Left ventricle myocardium inferior (tissue), 1 donor: Measurements from ENCODE around the gene KIAA2012. TPM values are rescaled to one million over a fixed set of nuclear protein-coding genes. Genes with fewer than 3 reads are reported as not detected.

Experiments used
- DNase-seq: peaks from one replicate; pipeline ENCODE4 v3.0.0-alpha.2; 2020
- H3K27ac ChIP-seq: fragments of 200-600 bp; replicated peaks from 2 replicates; pipeline ENCODE4 v1.8.0; 2021
- H3K27me3 ChIP-seq: fragments of 200-600 bp; 2 replicates; pipeline ENCODE4 v1.8.0; 2021; ENCODE audit warnings: low read depth
- H3K36me3 ChIP-seq: fragments of 200-600 bp; 2 replicates; pipeline ENCODE4 v1.8.0; 2021
- H3K4me1 ChIP-seq: fragments of 200-600 bp; 2 replicates; pipeline ENCODE4 v1.8.0; 2021
- H3K4me3 ChIP-seq: fragments of 200-600 bp; 2 replicates; pipeline ENCODE4 v1.8.0; 2021; ENCODE audit warnings: mild to moderate bottlenecking, moderate library complexity
- H3K9me3 ChIP-seq: fragments of 200-600 bp; replicated peaks from 2 replicates; pipeline ENCODE4 v1.8.0; 2021
- intact Hi-C: fragments of 100-400 bp; cut with micrococcal nuclease; formaldehyde crosslinking; loops from one replicate; pipeline ENCODE4 v1.11.0; 2022
- total RNA-seq: library from RNA; stranded (reverse); fragmentation: NEBNext Ultra II Directional; extraction: Animal tissue kit (Norgen Biotek cat#: 25700); gene quantifications from one replicate; pipeline ENCODE4 v1.2.1, GENCODE V29; 2021
- TF ChIP-seq, protein P1 (sequence below): fragments of 200-600 bp; IDR thresholded peaks from 2 replicates; pipeline ENCODE4 v1.8.0; 2021; ENCODE audit warnings: antibody characterized with exemption, mild to moderate bottlenecking, borderline replicate concordance
- donor health status: DM: no; HTN: yes; CAD: no; lungs with severe emphysema.

The KIAA2012 gene
- total RNA-seq, 1 donor from 2014 or later: not detected

DNA sequence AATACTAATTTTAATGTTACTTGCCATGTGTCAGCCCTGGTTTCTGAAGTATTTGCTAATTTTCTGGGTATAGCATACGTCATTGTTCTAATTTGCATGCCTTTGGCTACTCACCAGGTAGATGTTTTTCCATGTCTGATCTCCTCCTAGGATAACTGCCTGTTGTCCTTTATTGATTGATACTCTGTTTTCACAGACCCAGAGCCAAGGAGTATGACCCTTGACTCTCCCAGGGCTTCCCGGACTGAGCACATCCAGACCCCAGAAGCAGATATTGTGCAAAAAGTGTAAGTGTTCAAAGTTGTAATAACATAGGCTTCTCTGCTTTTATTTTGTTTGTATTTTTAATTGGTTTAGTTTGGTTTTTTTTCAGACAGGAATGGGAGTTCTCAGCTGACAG lies 111.5 kb downstream of the KIAA2012 start:
- intact Hi-C loops: no loop called here
- H3K27ac ChIP-seq: no peak overlapping the region
- TF ChIP-seq, protein P1, sequence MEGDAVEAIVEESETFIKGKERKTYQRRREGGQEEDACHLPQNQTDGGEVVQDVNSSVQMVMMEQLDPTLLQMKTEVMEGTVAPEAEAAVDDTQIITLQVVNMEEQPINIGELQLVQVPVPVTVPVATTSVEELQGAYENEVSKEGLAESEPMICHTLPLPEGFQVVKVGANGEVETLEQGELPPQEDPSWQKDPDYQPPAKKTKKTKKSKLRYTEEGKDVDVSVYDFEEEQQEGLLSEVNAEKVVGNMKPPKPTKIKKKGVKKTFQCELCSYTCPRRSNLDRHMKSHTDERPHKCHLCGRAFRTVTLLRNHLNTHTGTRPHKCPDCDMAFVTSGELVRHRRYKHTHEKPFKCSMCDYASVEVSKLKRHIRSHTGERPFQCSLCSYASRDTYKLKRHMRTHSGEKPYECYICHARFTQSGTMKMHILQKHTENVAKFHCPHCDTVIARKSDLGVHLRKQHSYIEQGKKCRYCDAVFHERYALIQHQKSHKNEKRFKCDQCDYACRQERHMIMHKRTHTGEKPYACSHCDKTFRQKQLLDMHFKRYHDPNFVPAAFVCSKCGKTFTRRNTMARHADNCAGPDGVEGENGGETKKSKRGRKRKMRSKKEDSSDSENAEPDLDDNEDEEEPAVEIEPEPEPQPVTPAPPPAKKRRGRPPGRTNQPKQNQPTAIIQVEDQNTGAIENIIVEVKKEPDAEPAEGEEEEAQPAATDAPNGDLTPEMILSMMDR: no peak

DNA sequence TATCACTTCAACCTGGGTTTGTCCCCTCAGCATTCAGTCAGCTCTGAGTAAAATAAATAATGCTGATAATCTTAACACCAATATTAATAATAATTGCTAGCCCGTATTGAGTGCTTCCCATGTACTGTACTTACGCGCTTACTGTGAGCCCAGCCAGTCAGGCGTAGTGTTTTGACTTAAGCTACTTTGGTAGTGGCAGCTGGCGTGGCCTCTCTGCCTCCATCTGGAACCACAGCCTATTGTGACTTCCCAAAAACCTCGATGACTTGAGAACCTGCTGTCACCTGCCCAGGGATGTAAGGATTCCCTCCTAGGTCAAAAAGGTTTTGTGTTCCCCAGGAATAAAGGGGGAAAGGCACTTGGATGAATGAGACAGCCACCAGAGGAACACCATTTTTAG lies 112.1 kb downstream of the KIAA2012 start:
- intact Hi-C loops: no loop called here
- Histone ChIP-seq H3K27ac (no peak overlapping the region), H3K27me3 (no peaks in the 10 kb centered on the region), H3K4me1 (no peaks in the 10 kb centered on the region), H3K9me3 (no peaks in the 10 kb centered on the region), H3K36me3 (no peaks in the 10 kb centered on the region), H3K4me3 (no peak overlapping the region)
- DNase-seq: no peak
- TF ChIP-seq, protein P1: no peak

More for the DNA sequence above, 111.5 kb downstream of the KIAA2012 start:
- DNase-seq: no peak
- H3K4me3 ChIP-seq: no peak overlapping the region
- no peaks in the 10 kb centered on the region for H3K36me3 ChIP-seq
- H3K4me1 ChIP-seq: no peaks in the 10 kb centered on the region
- H3K9me3 ChIP-seq: no peaks in the 10 kb centered on the region
- H3K27me3 ChIP-seq: no peaks in the 10 kb centered on the region

DNA sequence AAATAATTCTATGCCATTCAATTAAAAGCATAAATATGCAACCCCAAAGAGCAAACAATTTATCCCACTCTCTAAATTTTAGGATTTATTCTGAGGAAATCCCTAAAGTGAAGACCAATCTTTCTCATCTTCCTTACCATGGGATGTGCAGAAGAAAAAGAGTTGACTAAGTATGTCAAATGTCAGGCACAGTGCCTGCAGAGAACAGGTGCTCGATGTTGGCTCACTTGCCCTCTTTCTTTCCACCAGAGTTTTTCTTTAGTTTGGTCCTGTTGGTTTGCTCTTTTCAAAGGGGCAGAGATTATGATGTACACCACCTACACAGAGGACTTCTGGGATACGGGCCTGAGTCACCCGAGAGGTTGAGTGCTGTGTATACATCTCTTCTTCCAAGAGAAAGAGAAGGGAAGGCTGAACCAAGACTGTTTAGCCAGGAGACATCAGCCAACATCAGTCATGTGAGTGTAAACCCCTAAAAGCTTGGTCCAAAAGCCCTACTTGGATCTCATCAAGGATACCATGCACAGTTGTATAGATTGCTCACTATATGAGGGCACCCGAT lies 113.7 kb downstream of the KIAA2012 start:
- Histone ChIP-seq H3K9me3 (no peaks in the 10 kb centered on the region), H3K4me3 (no peak overlapping the region), H3K36me3 (no peaks in the 10 kb centered on the region), H3K4me1 (no peaks in the 10 kb centered on the region), H3K27ac (no peak overlapping the region), H3K27me3 (no peaks in the 10 kb centered on the region)
- TF ChIP-seq, protein P1: no peak
- intact Hi-C loops: no loop called here
- DNase-seq: no peak

DNA sequence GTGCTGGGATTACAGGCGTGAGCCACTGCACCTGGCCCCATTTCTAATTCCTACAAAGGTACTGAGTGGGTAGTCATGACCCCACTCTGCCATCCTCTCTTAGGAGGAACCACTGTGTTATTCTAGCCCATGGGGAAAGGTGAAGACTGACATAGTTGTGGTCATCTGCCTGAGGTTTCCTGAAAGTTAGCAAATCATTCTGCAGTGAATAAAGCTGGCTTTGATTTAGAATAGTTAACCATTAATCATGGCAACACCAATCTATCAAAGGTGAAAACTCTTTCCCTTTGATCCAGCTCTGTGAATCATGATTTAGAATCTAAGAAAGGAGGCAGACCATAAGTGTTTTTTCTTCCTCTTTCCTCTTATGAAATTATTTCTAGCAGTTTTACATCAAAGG lies 114.5 kb downstream of the KIAA2012 start:
- no peak for DNase-seq
- no peaks in the 10 kb centered on the region for H3K4me1 ChIP-seq
- H3K4me3 ChIP-seq: no peak overlapping the region
- H3K36me3 ChIP-seq: no peaks in the 10 kb centered on the region
- H3K27ac ChIP-seq: no peak overlapping the region
- H3K27me3 ChIP-seq: no peaks in the 10 kb centered on the region
- intact Hi-C loops: no loop called here
- TF ChIP-seq, protein P1: no peak
- no peaks in the 10 kb centered on the region for H3K9me3 ChIP-seq

DNA sequence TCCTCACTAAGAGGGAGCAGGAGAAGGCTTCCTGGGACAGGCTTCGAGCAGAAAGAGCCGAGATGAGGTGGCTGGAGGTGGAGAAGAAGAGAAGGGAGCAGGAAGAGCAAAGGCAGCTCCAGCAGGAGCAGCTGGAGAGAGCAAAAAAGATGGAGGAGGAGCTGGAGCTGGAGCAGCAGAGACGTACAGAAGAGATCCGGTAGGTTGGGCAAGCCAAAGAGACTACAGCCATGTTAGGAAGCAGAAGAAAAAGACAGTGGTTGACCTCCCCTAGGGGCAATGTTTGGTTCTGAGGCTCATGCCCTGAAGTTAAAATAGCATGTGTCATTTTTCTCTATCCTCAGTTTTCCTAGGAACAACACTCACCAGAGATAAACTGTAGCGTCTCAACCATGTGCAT lies 120.2 kb downstream of the KIAA2012 start:
- H3K4me3 ChIP-seq: no peak overlapping the region
- intact Hi-C loops: no loop called here
- H3K36me3 ChIP-seq: no peaks in the 10 kb centered on the region
- H3K9me3 ChIP-seq: no peaks in the 10 kb centered on the region
- no peak for DNase-seq
- H3K27me3 ChIP-seq: no peaks in the 10 kb centered on the region
- no peaks in the 10 kb centered on the region for H3K4me1 ChIP-seq
- no peak overlapping the region for H3K27ac ChIP-seq
- TF ChIP-seq, protein P1: no peak
